Stimulated activated CD4-positive, alpha-beta T cell treated with anti-CD3 and anti-CD28 coated beads, Interleukin-1b, Interleukin-23, amount 100 ng/mL, for 48 hours (primary cell): ENCODE data around the gene ITM2A.

Source experiments
- DNase-seq: peaks from one replicate; pipeline ENCODE4 v3.0.0-alpha.2; 2020

The ITM2A gene

DNA sequence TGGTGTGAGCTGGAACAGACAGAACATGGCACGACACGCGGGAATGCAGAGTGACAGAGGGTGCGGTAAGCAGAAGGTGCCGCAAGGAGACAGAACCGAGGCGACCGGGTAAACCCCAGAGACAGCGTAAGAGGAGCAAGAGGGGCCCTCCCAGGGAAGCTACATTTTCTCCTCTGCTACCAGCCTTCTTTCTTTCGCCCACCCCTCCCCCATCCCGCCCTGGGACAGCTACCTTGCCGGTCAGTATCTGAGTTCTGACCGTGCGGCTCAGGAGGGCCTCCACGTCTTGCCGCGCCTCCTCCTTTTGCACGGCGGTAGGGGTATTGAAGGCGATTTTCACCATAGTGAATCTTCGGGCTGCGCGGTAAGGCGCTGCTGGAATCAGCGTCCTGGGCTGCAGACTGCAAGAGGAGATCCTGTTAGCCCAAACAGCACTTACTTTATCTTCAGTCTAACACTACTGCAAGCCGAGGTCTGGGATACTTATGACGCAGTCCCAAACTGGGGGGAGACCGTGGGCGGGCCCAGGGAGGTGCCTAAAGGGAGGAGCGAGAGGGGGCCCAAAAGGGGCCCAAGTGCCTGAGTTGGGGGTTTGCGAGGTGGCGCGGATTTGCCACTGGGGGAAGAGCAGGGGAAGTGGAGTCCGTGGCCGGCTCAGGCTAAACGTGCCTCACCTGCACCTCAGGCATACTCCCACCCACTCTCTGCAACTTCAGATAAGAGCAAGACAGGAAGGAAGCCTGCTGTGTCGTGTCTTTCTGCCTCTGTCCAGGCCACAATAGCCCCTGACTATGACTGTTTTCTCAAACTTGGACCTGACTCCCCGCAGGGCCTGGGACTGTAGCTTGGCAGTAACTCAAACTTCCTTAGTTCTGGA, at the start of gene ITM2A:
TSS of gene ITM2A (minus strand) at position 462 of the 877 bp plus-strand sequence. CDS start at position 343, 119 bp downstream.
- DNase-seq: peak; percentile 57

DNA sequence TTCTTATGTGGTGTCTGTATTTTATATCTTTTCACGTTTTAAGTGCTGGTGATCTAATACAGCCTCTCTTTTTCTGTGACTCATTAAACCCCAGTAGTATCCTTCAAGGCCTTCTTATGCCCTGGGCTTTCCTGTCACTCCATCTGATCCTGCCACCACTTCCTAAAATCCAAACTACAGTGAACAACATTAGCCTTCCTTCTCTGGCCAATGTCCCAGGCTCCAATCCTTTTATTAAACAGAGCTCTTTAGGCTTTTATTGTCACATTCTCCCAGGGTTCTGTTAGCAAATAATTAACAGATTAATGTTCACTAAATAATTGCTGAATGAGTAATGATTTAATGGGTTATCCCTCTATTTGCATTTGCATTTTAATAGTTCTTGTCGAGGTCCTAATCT, 47.9 kb upstream of the ITM2A start:
- no peak for DNase-seq

DNA sequence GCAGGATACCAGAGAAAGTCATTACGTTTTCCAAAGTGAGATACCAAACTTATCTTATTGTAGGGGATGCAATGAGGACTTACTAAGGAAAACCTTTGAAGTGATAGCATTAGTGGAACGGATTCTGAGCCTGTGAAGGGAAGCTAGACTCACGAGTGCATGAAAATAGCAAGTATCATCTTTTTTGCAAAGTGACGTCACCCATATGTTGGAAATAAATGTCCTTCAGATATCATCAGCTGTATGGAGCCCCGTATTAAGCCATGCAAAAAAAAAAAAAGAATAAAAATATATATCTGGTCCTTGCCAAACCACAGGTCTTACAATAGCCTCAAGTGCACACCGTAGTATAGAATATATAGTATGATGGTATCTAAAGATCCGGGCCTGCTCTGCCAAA, 46.8 kb upstream of the ITM2A start:
- no peak for DNase-seq

GRCh38 chrX:79412972-79413371, 45.8 kb upstream of the ITM2A start:
- no peak for DNase-seq

- no peak for DNase-seq
Measured at GRCh38 chrX:79412166-79412565, 45.0 kb upstream of the ITM2A start.

DNA sequence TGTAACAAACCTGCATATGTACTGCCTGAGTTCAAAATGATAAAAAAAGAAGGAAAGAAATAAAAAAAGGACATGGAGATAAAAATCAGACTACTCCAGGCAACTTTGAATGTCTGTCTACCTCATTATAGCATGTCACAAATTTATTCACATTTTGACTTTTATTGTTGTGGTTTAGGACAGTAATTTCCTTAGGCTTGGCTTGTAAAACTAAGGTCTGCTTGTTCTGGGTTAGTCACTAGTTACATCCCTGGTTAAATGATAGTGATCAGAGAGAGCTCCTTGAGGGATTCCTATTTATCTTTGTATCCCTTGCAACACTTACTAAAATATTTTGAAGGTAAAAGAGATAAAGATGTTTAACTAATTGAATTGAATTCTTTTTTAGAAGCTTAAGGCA, 42.5 kb upstream of the ITM2A start:
- DNase-seq: no peak

DNA sequence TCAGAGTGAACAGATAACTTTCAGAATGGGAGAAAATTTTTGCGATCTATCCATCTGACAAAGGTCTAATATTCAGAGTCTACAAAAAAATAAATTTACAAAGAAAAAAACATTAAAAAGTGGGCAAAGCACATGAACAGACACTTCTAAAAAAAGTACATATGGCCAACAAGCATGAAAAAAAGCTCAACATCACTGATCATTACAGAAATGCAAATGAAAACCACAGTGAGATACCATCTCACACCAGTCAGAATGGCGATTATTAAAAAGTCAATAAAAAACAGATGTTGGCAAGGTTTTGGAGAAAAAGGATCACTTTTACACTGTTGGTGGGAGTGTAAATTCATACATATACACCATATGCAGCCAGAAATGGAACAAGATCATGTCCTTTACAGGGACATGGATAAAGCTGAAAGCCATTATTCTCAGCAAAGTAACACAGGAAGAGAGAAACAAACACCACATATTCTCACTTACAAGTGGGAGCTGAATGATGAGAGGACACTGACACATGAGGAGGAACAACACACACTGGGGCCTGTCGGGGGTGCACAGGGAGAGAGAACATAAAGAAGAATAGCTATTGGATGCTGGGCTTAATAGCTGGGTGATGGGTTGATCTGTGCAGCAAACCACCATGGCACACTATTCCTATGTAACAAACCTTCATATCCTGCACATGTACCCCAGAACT, 41.6 kb upstream of the ITM2A start:
- DNase-seq: no peak

GRCh38 chrX:79400623-79401022, 33.5 kb upstream of the ITM2A start:
- no peak for DNase-seq

- no peak for DNase-seq
Measured at GRCh38 chrX:79375340-79375739, 8.2 kb upstream of the ITM2A start.

- no peak for DNase-seq
Measured at GRCh38 chrX:79371640-79372039, 4.5 kb upstream of the ITM2A start.

DNA sequence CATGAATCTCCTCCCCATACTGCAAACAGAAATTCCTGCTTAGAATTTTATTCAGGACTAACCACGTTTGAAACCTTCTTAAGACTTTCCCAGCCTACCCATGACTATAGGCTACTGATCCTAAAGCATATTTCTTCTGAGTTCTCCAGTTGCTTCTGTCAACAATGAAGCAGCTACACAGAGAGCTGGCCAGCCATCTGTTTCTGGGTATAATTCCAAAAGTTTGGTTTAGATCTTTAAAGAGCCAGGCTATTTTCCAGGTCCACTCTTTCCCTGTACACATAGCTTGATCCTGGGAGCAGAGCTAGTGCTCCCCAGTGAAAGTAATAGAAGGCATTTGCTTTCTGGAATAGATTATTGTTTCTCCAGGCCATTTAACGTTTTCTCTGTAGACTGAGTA, 4.0 kb upstream of the ITM2A start:
- DNase-seq: no peak

- DNase-seq: no peak
Measured at GRCh38 chrX:79369871-79370270, 2.7 kb upstream of the ITM2A start.

DNA sequence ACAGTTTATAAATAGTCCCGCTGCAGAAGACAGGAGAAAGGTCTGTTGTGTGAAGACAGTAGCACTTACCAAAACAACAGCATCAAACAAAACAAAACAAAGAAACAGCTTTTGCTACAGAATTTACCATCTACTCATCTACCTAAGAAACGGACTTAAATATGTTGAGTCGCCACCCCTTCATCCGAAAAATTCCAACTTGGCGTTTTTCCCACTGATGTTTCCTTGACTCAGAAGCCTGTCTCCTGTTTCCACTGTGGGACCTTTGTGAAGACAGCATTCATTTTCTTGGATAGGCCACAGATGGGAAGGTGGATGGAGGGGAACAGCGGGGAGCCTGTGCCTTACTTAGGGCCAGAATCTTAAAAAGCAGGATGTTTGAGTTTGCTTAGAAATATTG, 1.3 kb upstream of the ITM2A start:
- DNase-seq: no peak

GRCh38 chrX:79367907-79368306, 773 bp upstream of the ITM2A start:
- DNase-seq: no peak

- no peak for DNase-seq
Measured at GRCh38 chrX:79366556-79366872, 620 bp downstream of the ITM2A start.

- no peak for DNase-seq
Measured at GRCh38 chrX:79365591-79365990, 1.5 kb downstream of the ITM2A start.

DNA sequence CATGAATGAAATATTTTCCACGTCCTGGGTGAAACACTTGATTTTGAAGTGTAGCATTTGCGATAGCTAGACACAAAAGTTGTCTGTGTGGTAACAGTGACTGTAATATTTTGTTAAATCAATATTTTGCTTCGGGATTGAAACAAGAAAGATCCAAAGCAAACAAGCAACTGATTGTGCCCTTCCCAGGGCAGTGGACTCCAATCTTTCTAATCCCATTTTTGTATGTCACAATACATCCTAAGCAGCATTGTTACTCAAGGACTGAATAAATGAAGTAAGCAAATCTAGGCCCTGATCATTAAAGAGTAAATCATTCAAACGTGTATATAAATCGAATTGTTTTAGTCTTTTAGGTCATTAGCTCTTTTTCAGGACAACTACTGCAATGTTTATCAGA, 2.8 kb downstream of the ITM2A start:
- no peak for DNase-seq

GRCh38 chrX:79361192-79361870, 5.8 kb downstream of the ITM2A start:
- no peak for DNase-seq

GRCh38 chrX:79336869-79337815, 30.0 kb downstream of the ITM2A start:
- DNase-seq: no peak

GRCh38 chrX:79330022-79330421, 37.1 kb downstream of the ITM2A start:
- no peak for DNase-seq

DNA sequence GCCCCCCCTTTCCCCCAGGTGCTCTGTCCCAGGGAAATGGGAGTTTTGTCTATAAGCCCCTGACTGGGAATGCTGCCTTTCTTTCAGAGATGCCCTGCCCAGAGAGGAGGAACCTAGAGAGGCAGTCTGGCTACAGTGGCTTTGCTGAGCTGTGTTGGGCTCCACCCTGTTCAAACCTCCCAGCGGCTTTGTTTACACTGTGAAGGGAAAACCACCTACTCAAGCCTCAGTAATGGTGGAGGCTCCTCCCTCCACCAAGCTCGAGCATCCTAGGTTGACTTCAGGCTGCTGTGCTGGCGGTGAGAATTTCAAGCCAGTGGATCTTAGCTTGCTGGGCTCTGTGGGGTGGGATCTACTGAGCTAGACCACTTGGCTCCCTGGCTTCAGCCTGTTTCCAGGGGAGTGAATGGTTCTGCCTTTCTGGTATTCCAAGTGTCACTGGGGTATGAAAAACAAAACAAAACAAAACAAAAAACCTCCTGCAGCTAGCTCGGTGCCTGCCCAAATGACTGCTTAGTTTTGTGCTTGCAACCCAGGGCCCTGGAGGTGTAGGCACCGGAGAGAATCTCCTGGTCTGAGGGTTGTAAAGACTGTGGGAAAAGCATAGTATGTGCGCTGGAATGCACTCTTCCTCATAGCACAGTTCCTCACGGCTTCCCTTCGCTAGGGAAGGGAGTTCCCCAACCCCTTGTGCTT, 41.7 kb downstream of the ITM2A start:
- peak; percentile 10 for DNase-seq
